SK-N-SH (cell line): ENCODE results near the gene FKBP9. TPM values are rescaled to one million over a fixed set of nuclear protein-coding genes. Genes with fewer than 3 reads are reported as not detected.

Experiments used
- CTCF ChIA-PET: fragments of 300-600, 350-600 bp; formaldehyde crosslinking; extraction: SDS; loops from one replicate; lab custom pipeline; 2021; lab: Yijun Ruan, JAX
- POLR2A ChIA-PET: fragments of 350-600 bp; sonication (Branson Sonifier 250); formaldehyde crosslinking; extraction: SDS; loops from one replicate; lab custom pipeline; 2020; ENCODE audit warnings: antibody characterized with exemption, inconsistent platforms; lab: Yijun Ruan, JAX
- DNase-seq: peaks from one replicate; pipeline ENCODE4 v3.0.0; 2012
- H2AFZ ChIP-seq: fragments of 200-600 bp; sonication (generic); 2 replicates; pipeline ENCODE4 v1.8.1; 2016; ENCODE audit warnings: antibody characterized with exemption, mild to moderate bottlenecking, low read depth
- H3F3A ChIP-seq: fragments of 200-600 bp; sonication (generic); replicated peaks from 2 replicates; pipeline ENCODE3; 2016; ENCODE audit warnings: antibody characterized with exemption, mild to moderate bottlenecking; ENCODE audit not compliant: insufficient read depth
- H3K27ac ChIP-seq, 2 experiments: fragments of 200-500 bp in 1 of 2; fragments of 200-600 bp in 1 of 2; sonication (Bioruptor generic) in 1 of 2; sonication (generic), shearing (Covaris generic) in 1 of 2; 2 replicates each; pipeline versions ENCODE4 v1.5.1 to v1.6.1; 2014 to 2016; ENCODE audit warnings: low read depth in 2 of 2, inconsistent platforms in 1 of 2, low read length in 1 of 2, mild to moderate bottlenecking in 1 of 2, mixed read lengths in 1 of 2
- H3K27me3 ChIP-seq: fragments of 200-600 bp; sonication (generic), shearing (Covaris generic); 2 replicates; pipeline ENCODE4 v1.6.1; 2016; ENCODE audit warnings: mixed run types; ENCODE audit not compliant: insufficient read depth
- H3K36me3 ChIP-seq, 2 experiments: fragments of 200-500 bp in 1 of 2; fragments of 200-600 bp in 1 of 2; sonication (Bioruptor generic) in 1 of 2; sonication (generic) in 1 of 2; replicated peaks in 1 of 2; 2 replicates each; pipeline versions ENCODE3 to v1.5.1; 2014 to 2016; ENCODE audit warnings: low read length in 1 of 2, mild to moderate bottlenecking in 1 of 2; ENCODE audit not compliant: insufficient read depth in 2 of 2, control insufficient read depth in 1 of 2
- H3K4me1 ChIP-seq, 2 experiments: fragments of 200-500 bp in 1 of 2; fragments of 200-600 bp in 1 of 2; sonication (Bioruptor generic) in 1 of 2; sonication (generic), shearing (Covaris generic) in 1 of 2; 2 replicates each; pipeline versions ENCODE4 v1.5.1 to v1.6.1; 2014 to 2016; ENCODE audit warnings: low read depth in 1 of 2, low read length in 1 of 2, mixed run types in 1 of 2; ENCODE audit not compliant: insufficient read depth in 2 of 2, control insufficient read depth in 1 of 2
- H3K4me2 ChIP-seq: fragments of 200-600 bp; sonication (generic), shearing (Covaris generic); 2 replicates; pipeline ENCODE4 v1.6.1; 2017; ENCODE audit warnings: mixed run types
- H3K4me3 ChIP-seq, 2 experiments: fragments of 200-500 bp in 1 of 2; fragments of 200-600 bp in 1 of 2; sonication (Bioruptor generic) in 1 of 2; sonication (generic), shearing (Covaris generic) in 1 of 2; 2 replicates each; pipeline versions ENCODE4 v1.5.1 to v1.8.1; 2014 to 2016; ENCODE audit warnings: low read depth in 2 of 2, inconsistent platforms in 1 of 2, low read length in 1 of 2, mild to moderate bottlenecking in 1 of 2, mixed read lengths in 1 of 2, moderate library complexity in 1 of 2
- H3K79me2 ChIP-seq: fragments of 200-600 bp; sonication (generic); 2 replicates; pipeline ENCODE4 v1.8.1; 2017; ENCODE audit warnings: mild to moderate bottlenecking; ENCODE audit not compliant: insufficient read depth
- H3K9ac ChIP-seq: fragments of 200-600 bp; sonication (generic); 2 replicates; pipeline ENCODE4 v1.6.1; 2017; ENCODE audit warnings: mixed run types
- H3K9me2 ChIP-seq: fragments of 200-600 bp; sonication (generic); 2 replicates; pipeline ENCODE4 v1.6.1; 2017; ENCODE audit warnings: mixed run types
- H3K9me3 ChIP-seq: fragments of 200-600 bp; sonication (generic); 2 replicates; pipeline ENCODE4 v1.6.1; 2017; ENCODE audit warnings: mixed run types, mild to moderate bottlenecking, moderate library complexity
- H4K20me1 ChIP-seq: fragments of 200-600 bp; sonication (generic); 2 replicates; pipeline ENCODE4 v1.6.1; 2017; ENCODE audit warnings: mild to moderate bottlenecking, mixed run types; ENCODE audit not compliant: insufficient read depth
- CHD2 ChIP-seq: fragments of 150-350 bp; IDR thresholded peaks from 2 replicates; pipeline ENCODE4 v1.6.1; 2018; ENCODE audit warnings: low read length; ENCODE audit not compliant: partially characterized antibody
- ELF1 ChIP-seq: IDR thresholded peaks from 2 replicates; pipeline ENCODE4 v1.4.0; 2012
- EP300 ChIP-seq, 2 experiments: IDR thresholded peaks; 2 replicates each; pipeline versions ENCODE4 v1.4.0 to v1.6.1; 2012; ENCODE audit warnings: borderline replicate concordance in 1 of 2, low read depth in 1 of 2, low read length in 1 of 2
- GATA2 ChIP-seq: sonication (generic); formaldehyde crosslinking; IDR thresholded peaks from 2 replicates; pipeline ENCODE4 v1.5.0; 2020; ENCODE audit warnings: mild to moderate bottlenecking, missing genetic modification reagents
- MEF2A ChIP-seq: IDR thresholded peaks from 2 replicates; pipeline ENCODE4 v1.4.0; 2012; ENCODE audit warnings: low read depth, borderline replicate concordance
- NRF1 ChIP-seq: IDR thresholded peaks from 2 replicates; pipeline ENCODE4 v1.6.1; 2012; ENCODE audit warnings: low read depth, mild to moderate bottlenecking, low read length
- POLR2AphosphoS5 ChIP-seq: IDR thresholded peaks from 2 replicates; pipeline ENCODE4 v1.6.1; 2012; ENCODE audit warnings: low read depth, low read length
- RAD21 ChIP-seq: IDR thresholded peaks from 2 replicates; pipeline ENCODE4 v1.6.1; 2012; ENCODE audit warnings: mild to moderate bottlenecking, low read length
- RCOR1 ChIP-seq: fragments of 150-350 bp; IDR thresholded peaks from 2 replicates; pipeline ENCODE4 v1.6.1; 2017; ENCODE audit warnings: antibody characterized with exemption, low read length
- RFX5 ChIP-seq: IDR thresholded peaks from 2 replicates; pipeline ENCODE4 v1.6.1; 2012; ENCODE audit warnings: mild to moderate bottlenecking, improper control_type of control experiment, low read length
- RXRA ChIP-seq: IDR thresholded peaks from 2 replicates; pipeline ENCODE4 v1.4.0; 2012; ENCODE audit warnings: low read depth, mild to moderate bottlenecking, borderline replicate concordance
- SIN3A ChIP-seq: IDR thresholded peaks from 2 replicates; pipeline ENCODE4 v1.6.1; 2012; ENCODE audit warnings: low read depth, mild to moderate bottlenecking, low read length, moderate library complexity, borderline replicate concordance
- SMC3 ChIP-seq: IDR thresholded peaks from 2 replicates; pipeline ENCODE4 v1.6.1; 2012; ENCODE audit warnings: low read depth, low read length, improper control_type of control experiment
- TAF1 ChIP-seq: IDR thresholded peaks from 2 replicates; pipeline ENCODE4 v1.6.1; 2012; ENCODE audit warnings: low read depth, mild to moderate bottlenecking, low read length, moderate library complexity, borderline replicate concordance
- YY1 ChIP-seq: IDR thresholded peaks from 2 replicates; pipeline ENCODE4 v1.4.0; 2012; ENCODE audit warnings: low read depth, mild to moderate bottlenecking
- WGBS: methylation state at CpG from one replicate; pipeline ENCODE4 v1.1.6; 2017; ENCODE audit warnings: low lambda C conversion rate; 5-methylcytosine and 5-hydroxymethylcytosine counted together
- polyA plus RNA-seq, 3 experiments: library from polyadenylated mRNA; depleted of rRNA; stranded (reverse); fragments of >200 nt; gene quantifications; 2 replicates each; pipeline ENCODE4 v1.2.3, GENCODE V29; 2012
- TF ChIP-seq, protein P1 (sequence below): IDR thresholded peaks from 2 replicates; pipeline ENCODE4 v1.4.0; 2012; ENCODE audit warnings: low read depth
- TF ChIP-seq, protein P2 (sequence below): IDR thresholded peaks from 2 replicates; pipeline ENCODE4 v1.4.0; 2012; ENCODE audit warnings: low read depth, borderline replicate concordance
- TF ChIP-seq, protein P3 (sequence below): fragments of 200-600 bp; sonication (generic); IDR thresholded peaks from 2 replicates; pipeline ENCODE4 v1.6.1; 2017; ENCODE audit warnings: antibody characterized with exemption, mild to moderate bottlenecking, moderate library complexity

FKBP9 gene
- polyA plus RNA-seq, 1 of the 3 experiments (the other 2 are of a cell fraction), result 211 TPM

DNA sequence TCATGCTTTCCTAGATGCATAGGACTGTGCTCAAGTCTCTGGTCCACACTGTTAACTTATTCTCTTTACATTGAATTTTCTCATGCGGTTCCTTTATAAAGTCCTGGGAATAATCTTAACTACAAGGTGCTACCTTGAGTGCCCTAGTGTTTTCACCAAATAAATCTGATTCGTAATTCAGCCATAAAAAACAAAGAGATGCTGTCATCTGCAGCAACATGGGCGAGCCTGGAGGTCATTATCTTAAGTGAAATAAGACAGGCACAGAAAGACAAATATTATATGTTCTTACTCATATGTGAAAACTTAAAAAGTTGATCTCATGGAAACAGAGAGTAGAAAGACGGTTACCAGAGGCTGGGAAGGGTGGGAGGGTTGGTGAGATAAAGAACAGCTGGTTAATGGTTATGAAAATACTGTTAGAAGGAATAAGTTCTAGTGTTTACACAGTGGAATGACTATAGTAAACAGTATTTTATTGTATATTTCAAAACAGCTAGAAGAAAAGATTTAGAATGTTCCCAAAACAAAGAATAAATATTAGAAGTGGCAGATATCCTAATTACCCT lies 67.0 kb downstream of the FKBP9 start:
- H3K4me3 ChIP-seq, result no peak overlapping the region
- H3K9me3 ChIP-seq, result no peaks in the 10 kb centered on the region
- CTCF ChIA-PET, result no interaction called here
- 92% methylated on average over 4 of the region's 4 CpGs for WGBS
- H3K27me3 ChIP-seq, result no peaks in the 10 kb centered on the region
- no peak for DNase-seq
- peaks cover 53 to 66% of the 10 kb centered on the region in 2 experiments for H3K36me3 ChIP-seq
- H3K9ac ChIP-seq, result no peak overlapping the region
- peaks cover 12% of the 10 kb centered on the region; the same call in 1 of the 2 replicates for H3K79me2 ChIP-seq
- TF ChIP-seq YY1 (no peak), MEF2A (no peak), ELF1 (no peak), RCOR1 (no peak), RFX5 (no peak), TAF1 (no peak), POLR2AphosphoS5 (no peak), RXRA (no peak), SMC3 (no peak), RAD21 (no peak), NRF1 (no peak), SIN3A (no peak), CHD2 (no peak), EP300 (IDR thresholded peaks at IDR 0.05; ENCODE audit: borderline replicate concordance in 1 of 2, low read depth in 1 of 2, low read length in 1 of 2) (no peak), GATA2 (CRISPR knock-in tag) (no peak)
- TF ChIP-seq, protein P1, sequence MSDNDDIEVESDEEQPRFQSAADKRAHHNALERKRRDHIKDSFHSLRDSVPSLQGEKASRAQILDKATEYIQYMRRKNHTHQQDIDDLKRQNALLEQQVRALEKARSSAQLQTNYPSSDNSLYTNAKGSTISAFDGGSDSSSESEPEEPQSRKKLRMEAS, result no peak
- TF ChIP-seq, protein P2, sequence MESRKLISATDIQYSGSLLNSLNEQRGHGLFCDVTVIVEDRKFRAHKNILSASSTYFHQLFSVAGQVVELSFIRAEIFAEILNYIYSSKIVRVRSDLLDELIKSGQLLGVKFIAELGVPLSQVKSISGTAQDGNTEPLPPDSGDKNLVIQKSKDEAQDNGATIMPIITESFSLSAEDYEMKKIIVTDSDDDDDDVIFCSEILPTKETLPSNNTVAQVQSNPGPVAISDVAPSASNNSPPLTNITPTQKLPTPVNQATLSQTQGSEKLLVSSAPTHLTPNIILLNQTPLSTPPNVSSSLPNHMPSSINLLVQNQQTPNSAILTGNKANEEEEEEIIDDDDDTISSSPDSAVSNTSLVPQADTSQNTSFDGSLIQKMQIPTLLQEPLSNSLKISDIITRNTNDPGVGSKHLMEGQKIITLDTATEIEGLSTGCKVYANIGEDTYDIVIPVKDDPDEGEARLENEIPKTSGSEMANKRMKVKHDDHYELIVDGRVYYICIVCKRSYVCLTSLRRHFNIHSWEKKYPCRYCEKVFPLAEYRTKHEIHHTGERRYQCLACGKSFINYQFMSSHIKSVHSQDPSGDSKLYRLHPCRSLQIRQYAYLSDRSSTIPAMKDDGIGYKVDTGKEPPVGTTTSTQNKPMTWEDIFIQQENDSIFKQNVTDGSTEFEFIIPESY, result no peak
- TF ChIP-seq, protein P3, sequence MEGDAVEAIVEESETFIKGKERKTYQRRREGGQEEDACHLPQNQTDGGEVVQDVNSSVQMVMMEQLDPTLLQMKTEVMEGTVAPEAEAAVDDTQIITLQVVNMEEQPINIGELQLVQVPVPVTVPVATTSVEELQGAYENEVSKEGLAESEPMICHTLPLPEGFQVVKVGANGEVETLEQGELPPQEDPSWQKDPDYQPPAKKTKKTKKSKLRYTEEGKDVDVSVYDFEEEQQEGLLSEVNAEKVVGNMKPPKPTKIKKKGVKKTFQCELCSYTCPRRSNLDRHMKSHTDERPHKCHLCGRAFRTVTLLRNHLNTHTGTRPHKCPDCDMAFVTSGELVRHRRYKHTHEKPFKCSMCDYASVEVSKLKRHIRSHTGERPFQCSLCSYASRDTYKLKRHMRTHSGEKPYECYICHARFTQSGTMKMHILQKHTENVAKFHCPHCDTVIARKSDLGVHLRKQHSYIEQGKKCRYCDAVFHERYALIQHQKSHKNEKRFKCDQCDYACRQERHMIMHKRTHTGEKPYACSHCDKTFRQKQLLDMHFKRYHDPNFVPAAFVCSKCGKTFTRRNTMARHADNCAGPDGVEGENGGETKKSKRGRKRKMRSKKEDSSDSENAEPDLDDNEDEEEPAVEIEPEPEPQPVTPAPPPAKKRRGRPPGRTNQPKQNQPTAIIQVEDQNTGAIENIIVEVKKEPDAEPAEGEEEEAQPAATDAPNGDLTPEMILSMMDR, result no peak
- H2AFZ ChIP-seq, result no peak overlapping the region
- no peak overlapping the region for H3K4me2 ChIP-seq
- H3K27ac ChIP-seq, result no peak overlapping the region
- no peaks in the 10 kb centered on the region for H3K4me1 ChIP-seq
- H3K9me2 ChIP-seq, result no peaks in the 10 kb centered on the region
- no peaks in the 10 kb centered on the region for H4K20me1 ChIP-seq
- POLR2A ChIA-PET, result no interaction called here
- peaks cover 14% of the 10 kb centered on the region for H3F3A ChIP-seq
